Cardiac fibroblast (primary cell): ENCODE results near the gene IGFLR1.

ENCODE experiments used
- DNase-seq, 2 donors: peaks; one replicate each; pipeline versions ENCODE4 v3.0.0 to v3.0.0-alpha.2; 2010; ENCODE audit warnings: low read depth in 2 of 2
- H3K4me3 ChIP-seq, 2 donors: replicated peaks in 1 of 2; 1 replicate in 1 of 2; 2 replicates in 1 of 2; pipeline ENCODE4 v1.5.1; 2011; ENCODE audit warnings: low read depth in 2 of 2, low read length in 2 of 2, mild to moderate bottlenecking in 2 of 2, moderate library complexity in 1 of 2
- CTCF ChIP-seq: IDR thresholded peaks from one replicate; pipeline ENCODE4 v1.5.1; 2011; ENCODE audit warnings: low read depth, mild to moderate bottlenecking, low read length, inconsistent platforms

Gene IGFLR1

GRCh38 chr19:35731779-35732405 lies 10.4 kb downstream of the IGFLR1 start:
- TF ChIP-seq CTCF: no peak
- no peak for DNase-seq
- no peak overlapping the region for H3K4me3 ChIP-seq

GRCh38 chr19:35731353-35731752 lies 10.9 kb downstream of the IGFLR1 start:
- no peak for TF ChIP-seq CTCF
- H3K4me3 ChIP-seq: no peak overlapping the region
- no peak for DNase-seq

GRCh38 chr19:35730326-35730725 lies 11.9 kb downstream of the IGFLR1 start:
- no peak for TF ChIP-seq CTCF

GRCh38 chr19:35729763-35730162 lies 12.5 kb downstream of the IGFLR1 start:
- TF ChIP-seq CTCF: no peak

More at GRCh38 chr19:35730326-35730725, 11.9 kb downstream of the IGFLR1 start:
- DNase-seq: no peak
- no peak overlapping the region for H3K4me3 ChIP-seq

GRCh38 chr19:35729021-35729420 lies 13.2 kb downstream of the IGFLR1 start:
- no peak for DNase-seq
- TF ChIP-seq CTCF: no peak
- no peak overlapping the region for H3K4me3 ChIP-seq

More at GRCh38 chr19:35729763-35730162, 12.5 kb downstream of the IGFLR1 start:
- no peak overlapping the region for H3K4me3 ChIP-seq
- no peak for DNase-seq

- DNase-seq: no peak
- TF ChIP-seq CTCF: no peak
- H3K4me3 ChIP-seq: no peak overlapping the region
Measured at GRCh38 chr19:35727956-35728706, 14.1 kb downstream of the IGFLR1 start.
